ENCODE measurements around the gene JAG2.

The JAG2 gene

GRCh38 chr14:105168496-105168978, at the start of gene JAG2:
JAG2 (minus strand) TSS chr14:105168776; CDS start chr14:105168420, 356 bp downstream.
- DNase-seq: peak; percentile 24

- DNase-seq: no peak
These were observed 49.2 kb upstream of the JAG2 start for GRCh38 chr14:105217774-105218173.

- no peak for DNase-seq
These were observed 48.1 kb upstream of the JAG2 start for GRCh38 chr14:105216490-105217247.

- DNase-seq: no peak
These were observed 47.0 kb upstream of the JAG2 start for GRCh38 chr14:105215602-105216001.

- no peak for DNase-seq
These were observed 45.8 kb upstream of the JAG2 start for GRCh38 chr14:105214324-105214915.

GRCh38 chr14:105213361-105213760, 44.8 kb upstream of the JAG2 start:
- no peak for DNase-seq

- no peak for DNase-seq
These were observed 44.1 kb upstream of the JAG2 start for GRCh38 chr14:105212541-105213300.

- DNase-seq: no peak
These were observed 43.1 kb upstream of the JAG2 start for GRCh38 chr14:105211758-105212089.

- DNase-seq: no peak
These were observed 42.6 kb upstream of the JAG2 start for GRCh38 chr14:105211086-105211757.

- no peak for DNase-seq
These were observed 41.9 kb upstream of the JAG2 start for GRCh38 chr14:105210266-105211025.

- DNase-seq: no peak
These were observed 41.1 kb upstream of the JAG2 start for GRCh38 chr14:105209646-105210045.

GRCh38 chr14:105209091-105209490, 40.5 kb upstream of the JAG2 start:
- no peak for DNase-seq

GRCh38 chr14:105208738-105209075, 40.1 kb upstream of the JAG2 start:
- DNase-seq: no peak

GRCh38 chr14:105207996-105208737, 39.6 kb upstream of the JAG2 start:
- no peak for DNase-seq

GRCh38 chr14:105207460-105207901, 38.9 kb upstream of the JAG2 start:
- no peak for DNase-seq

- DNase-seq: no peak
These were observed 38.3 kb upstream of the JAG2 start for GRCh38 chr14:105206873-105207272.

GRCh38 chr14:105205673-105206208, 37.2 kb upstream of the JAG2 start:
- DNase-seq: no peak

- no peak for DNase-seq
These were observed 36.5 kb upstream of the JAG2 start for GRCh38 chr14:105204931-105205672.

GRCh38 chr14:105204206-105204930, 35.8 kb upstream of the JAG2 start:
- no peak for DNase-seq

GRCh38 chr14:105203701-105204100, 35.1 kb upstream of the JAG2 start:
- DNase-seq: no peak

Data from NCI-H2227 treated with DMSO at 0.1 percent for 48 hours (cell line).